Measurements from ENCODE around the gene PHLPP1.
"Not testable (repeated sequence)": the region's sequence is repeated elsewhere in the genome, so short reads cannot be mapped to it uniquely, and the experiment has no call there.

The PHLPP1 gene

DNA sequence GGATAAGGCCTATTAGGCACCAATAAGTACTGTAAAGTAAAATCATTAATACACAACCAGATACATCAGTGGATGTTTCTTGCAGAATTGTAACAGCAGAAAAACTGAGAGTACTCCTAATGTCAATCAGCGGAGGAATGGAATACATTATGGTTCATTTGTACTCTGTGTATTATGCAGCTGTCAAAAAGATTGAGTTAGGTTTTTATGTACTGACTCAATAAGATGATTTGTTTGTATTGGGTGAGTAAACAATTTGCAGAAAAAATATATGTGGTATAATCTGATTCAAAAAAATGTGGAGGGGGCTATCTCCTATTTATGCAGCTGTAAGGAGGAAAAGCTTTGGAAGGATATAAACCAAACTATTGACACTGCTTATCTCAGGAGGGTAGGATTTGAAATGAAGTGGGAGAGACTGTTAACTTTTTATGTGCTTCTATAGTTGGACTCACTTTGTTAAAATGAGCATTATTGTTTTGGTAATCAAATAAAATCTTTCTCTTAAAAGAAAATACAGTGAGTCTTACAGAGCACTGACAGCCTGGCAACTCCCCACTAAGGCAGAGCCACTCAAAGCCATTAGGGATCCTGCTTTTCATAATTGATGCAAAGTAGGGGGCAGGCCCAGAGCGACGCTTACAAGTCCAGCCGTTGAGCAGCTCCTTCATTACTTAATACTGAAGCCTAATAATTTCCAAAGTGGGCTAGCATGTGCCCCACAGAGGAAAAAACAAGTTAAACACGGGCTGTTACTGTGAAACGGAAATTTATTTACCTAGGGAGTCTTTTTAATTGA lies 168.8 kb downstream of the PHLPP1 start:
- TF ChIP-seq POLR2A (IDR thresholded peaks at IDR 0.05; ENCODE audit: low read depth, low read length), result no peak
- no peak for FAIRE-seq
- no peak for DNase-seq (ENCODE audit: insufficient read length, low spot score)

DNA sequence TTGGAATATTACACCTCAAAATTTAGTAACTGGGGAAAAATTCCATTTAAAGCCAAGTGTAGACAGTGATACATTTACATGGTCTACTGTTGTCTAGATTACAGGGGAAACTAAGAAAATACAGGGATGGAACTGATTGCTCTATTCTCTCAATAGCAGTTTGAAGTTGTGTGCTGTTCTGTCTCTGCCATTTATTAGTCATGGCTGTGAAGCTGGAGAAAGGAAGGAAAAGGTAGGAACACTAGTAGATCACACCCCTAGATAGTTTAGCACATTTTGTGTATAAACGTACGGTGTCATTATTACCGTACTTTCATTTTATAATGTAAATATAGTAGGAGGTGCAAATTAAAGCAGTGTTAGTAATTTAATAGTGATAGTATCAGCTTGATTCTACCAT lies 170.5 kb downstream of the PHLPP1 start:
- no peak for TF ChIP-seq POLR2A (IDR thresholded peaks at IDR 0.05; ENCODE audit: low read depth, low read length)
- no peak for FAIRE-seq
- DNase-seq (ENCODE audit: insufficient read length, low spot score), result no peak

DNA sequence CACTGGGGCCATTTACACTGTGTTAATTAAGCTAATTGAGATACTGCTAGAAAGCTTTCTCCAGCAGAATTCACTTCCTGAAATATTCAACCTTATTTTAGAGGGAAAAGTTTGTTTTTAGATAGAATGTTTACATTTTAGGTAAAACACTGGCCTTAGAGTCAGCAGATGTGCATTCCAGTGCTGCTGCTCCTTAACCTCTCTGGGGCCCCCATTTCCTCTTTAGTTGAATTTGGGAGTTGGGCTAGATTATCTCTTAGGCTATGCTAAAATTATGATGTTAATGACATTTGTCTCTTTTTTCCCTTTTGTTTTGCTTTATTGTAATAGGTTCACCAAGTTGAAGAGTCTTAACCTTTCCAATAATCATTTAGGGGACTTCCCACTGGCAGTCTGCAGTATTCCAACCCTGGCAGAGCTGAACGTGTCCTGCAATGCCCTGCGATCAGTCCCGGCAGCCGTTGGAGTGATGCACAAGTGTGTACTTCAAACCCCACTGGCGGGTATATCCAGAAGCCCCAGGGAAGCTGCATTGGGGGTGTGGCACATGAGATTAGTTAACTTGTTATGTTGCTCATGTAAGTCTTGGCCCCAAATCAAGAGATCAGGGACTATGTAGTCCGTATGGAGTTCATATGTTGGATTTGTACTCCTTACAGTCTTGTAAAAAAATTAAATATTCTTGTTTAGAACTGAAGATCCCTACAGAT lies 179.5 kb downstream of the PHLPP1 start:
- FAIRE-seq, result no peak
- DNase-seq (ENCODE audit: insufficient read length, low spot score), result no peak
- TF ChIP-seq POLR2A (IDR thresholded peaks at IDR 0.05; ENCODE audit: low read depth, low read length), result no peak

DNA sequence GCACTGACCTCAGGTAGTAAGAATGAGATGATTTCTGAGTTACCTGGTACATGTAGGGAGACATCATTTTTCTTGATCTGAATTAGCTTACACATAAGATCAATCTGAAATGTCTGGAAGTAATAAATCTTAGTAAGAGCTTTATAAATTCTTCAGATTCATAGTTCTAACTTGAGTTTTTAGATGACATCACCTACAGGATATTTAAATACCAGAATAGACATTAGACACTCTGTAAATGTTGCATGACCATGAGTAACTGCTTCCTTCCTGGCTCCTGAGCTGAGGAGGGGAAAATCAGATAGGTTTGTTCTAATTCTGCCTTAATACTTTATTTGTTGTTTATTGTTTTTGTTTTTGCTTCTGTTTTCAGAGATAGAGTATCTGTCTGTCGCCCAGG lies 181.8 kb downstream of the PHLPP1 start:
- DNase-seq (ENCODE audit: insufficient read length, low spot score) (peak; percentile 24), FAIRE-seq (no peak)
- TF ChIP-seq POLR2A (IDR thresholded peaks at IDR 0.05; ENCODE audit: low read depth, low read length), result no peak

DNA sequence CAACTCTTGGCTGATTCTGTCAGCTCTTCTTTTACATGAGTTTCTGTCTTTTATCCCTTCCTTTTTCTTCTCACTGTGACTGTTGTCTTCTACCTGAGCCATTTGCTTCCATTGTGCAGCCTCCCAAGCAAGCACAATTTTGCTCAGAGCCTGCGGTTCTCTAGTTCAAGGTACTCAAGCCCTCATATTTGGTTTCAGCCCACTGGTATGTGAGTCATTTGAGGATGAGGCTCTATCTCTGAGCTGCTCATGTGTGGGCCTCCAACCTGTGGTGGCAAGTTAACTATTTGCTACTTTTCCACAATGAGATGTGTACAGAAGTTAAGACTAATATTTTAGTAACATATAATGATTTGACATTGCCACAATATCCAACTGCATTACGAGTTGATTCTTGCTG lies 183.0 kb downstream of the PHLPP1 start:
- FAIRE-seq, result no peak
- DNase-seq (ENCODE audit: insufficient read length, low spot score), result no peak
- no peak for TF ChIP-seq POLR2A (IDR thresholded peaks at IDR 0.05; ENCODE audit: low read depth, low read length)

DNA sequence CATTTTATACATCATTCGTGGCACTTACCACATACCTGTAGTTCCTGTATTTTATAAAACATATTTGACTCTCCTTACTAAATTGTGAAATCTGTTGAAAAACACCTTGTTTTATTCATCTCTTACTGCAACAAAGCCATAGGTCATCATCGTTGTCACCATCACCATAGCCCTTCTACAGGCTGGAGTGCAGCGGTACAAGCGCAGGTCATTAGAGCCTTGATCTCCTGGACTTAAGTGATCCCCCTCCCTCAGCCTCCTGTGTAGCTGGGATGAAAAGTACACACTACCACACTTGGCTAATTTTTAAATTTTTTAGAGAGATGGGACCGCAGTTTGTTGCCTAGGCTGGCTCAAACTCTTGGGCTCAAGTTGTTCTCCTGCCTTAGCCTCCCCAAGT lies 184.2 kb downstream of the PHLPP1 start:
- no peak for TF ChIP-seq POLR2A (IDR thresholded peaks at IDR 0.05; ENCODE audit: low read depth, low read length)
- FAIRE-seq (no peak), DNase-seq (ENCODE audit: insufficient read length, low spot score) (no peak)

DNA sequence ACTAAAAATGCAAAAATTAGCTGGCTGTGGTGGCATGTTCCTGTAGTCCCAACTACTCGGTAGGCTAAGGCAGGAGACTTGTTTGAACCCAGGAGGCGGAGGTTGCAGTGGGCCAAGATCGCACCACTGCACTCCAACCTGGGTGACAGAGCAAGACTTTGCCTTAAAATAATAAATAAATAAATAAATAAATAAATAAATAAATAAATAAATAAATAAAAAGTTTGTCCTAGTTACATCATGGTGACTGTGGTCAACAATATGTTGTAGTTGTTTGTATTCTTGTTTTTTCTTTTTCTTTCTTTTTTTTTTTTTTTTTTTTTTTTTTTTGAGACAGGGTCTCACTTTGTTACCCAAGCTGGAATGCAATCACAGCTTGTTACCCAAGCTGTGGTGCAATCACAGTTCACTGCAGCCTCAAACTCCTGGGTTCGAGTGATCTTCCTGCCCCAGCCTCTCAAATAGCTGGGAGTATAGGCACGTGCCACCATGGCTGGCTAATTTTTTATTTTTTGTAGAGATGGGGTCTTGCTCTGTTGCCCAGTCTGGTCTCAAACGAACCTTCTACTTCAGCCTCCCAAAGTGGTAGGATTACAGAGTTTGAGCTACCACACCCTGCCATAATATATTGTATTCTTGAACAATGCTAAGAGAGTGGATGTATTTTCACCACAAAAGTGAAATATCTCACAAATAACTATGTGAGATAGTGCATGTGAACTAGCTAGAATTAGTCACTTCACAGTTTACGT lies 185.0 kb downstream of the PHLPP1 start:
- no peak for DNase-seq (ENCODE audit: insufficient read length, low spot score)
- no peak for FAIRE-seq

DNA sequence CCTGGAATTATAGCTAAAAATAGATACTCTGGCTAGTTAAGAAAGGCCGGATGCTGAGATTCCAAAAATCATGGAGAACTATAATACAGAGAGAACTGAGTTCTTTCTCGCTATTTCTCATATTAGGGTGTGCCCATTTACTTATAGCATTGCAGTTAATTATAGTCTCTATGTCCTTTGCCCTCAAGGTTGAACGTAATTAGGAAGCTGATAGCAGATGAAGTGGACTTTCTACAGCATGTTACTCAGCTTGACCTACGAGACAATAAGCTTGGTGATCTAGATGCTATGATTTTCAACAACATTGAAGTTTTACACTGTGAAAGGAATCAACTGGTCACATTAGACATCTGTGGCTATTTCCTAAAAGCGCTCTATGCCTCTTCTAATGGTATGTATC lies 187.4 kb downstream of the PHLPP1 start:
- TF ChIP-seq POLR2A (IDR thresholded peaks at IDR 0.05; ENCODE audit: low read depth, low read length), result no peak
- FAIRE-seq (no peak), DNase-seq (ENCODE audit: insufficient read length, low spot score) (no peak)

More for the DNA sequence above, 185.0 kb downstream of the PHLPP1 start:
- TF ChIP-seq POLR2A (IDR thresholded peaks at IDR 0.05; ENCODE audit: low read depth, low read length), result no peak

DNA sequence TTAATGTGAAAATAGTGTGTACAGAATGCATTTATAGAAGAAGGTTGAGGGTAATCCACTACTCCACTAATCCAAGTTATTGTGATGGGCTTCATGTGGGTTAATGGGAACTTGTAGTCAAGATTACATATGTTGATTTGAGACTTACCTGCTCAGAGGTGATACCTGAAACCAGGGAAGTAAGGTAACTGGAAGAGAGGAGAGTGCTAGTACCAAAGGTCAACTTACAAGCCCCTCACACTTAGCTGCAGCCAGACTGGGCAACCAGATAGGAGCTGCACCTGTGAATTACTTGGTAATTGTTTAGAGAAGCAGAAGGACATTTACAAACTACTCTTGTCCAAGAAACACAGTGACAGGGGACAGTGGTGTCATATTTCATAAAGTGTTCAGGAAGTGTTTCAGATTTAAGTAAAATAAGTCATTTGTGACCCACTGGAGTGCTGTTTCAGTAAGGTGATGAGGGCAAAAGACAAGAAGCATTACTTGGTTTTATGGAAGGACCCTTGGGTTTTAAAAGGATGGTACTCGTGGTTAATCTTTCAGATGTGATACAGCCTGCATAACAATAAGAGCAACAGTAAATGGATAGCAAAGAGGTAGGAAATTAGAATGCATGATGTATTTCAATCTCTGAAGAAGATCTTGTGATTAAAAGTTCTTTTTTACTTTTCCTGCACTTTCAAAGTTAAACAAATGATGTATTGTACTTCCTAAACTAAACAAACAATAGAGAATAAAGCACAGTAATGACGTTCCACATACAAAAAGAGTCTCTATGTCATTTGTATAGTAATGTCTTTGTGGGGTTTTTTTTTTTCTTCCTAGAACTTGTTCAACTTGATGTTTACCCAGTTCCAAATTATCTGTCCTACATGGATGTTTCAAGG lies 189.3 kb downstream of the PHLPP1 start:
- DNase-seq (ENCODE audit: insufficient read length, low spot score) (no peak), FAIRE-seq (no peak)
- no peak for TF ChIP-seq POLR2A (IDR thresholded peaks at IDR 0.05; ENCODE audit: low read depth, low read length)

DNA sequence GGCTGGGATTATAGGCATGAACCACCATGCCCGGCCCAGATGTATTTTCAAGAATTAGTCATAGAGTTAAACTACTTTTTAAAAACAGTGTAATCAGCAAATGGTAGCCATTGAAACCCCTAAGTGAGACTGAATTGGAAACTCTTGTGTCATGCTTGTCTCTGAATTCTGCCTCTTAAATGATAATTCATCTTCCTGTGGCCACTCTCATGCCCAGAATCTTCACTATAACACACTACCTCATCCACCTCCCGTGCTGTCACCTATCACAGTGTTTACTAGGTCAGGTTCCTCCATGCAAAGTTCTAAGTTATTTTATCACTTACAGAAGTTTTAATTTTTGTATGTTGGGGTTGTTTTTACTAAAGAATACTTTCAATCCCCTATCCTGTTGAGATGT lies 197.5 kb downstream of the PHLPP1 start:
- no peak for FAIRE-seq
- no peak for TF ChIP-seq POLR2A (IDR thresholded peaks at IDR 0.05; ENCODE audit: low read depth, low read length)
- no peak for DNase-seq (ENCODE audit: insufficient read length, low spot score)

DNA sequence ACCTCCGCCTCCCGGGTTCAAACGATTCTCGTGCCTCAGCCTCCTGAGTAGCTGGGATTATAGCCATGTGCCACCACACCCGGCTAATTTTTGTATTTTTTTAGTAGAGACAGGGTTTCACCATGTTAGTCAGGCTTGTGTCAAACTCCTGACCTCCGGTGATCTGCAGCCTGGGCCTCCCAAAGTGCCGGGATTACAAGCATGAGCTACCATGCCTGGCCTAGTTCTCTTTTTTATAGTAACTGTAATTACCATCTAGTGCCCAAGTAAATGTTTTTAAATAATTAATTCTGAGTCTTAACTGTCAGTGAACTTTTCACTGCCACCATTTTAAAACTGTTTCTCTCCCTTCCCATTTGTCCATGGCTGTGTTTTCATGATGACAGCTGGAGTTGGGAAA lies 198.5 kb downstream of the PHLPP1 start:
- DNase-seq (ENCODE audit: insufficient read length, low spot score); FAIRE-seq: not testable (repeated sequence)

DNA sequence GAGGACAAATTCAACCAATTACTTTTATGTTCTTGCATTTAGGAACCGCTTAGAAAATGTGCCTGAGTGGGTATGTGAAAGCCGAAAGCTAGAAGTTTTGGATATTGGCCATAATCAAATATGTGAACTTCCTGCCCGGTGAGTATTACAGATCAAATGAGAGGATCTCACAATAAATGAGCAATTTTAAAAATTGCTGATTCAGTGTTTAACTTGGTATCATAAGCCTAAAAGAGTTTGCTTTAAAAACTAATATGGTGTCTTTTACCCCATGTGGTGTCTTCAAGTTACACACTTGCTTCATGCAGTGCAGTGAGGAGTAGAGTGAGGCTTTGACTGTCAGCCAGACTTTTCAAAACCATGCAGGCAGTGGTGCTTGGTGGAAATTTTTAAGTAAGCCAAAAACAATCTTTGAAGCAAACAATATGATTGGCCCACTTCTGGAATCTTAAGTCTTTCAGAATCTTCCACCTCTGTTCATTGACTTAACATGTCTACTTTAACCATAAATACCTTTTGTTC lies 199.6 kb downstream of the PHLPP1 start:
- FAIRE-seq, result no peak
- TF ChIP-seq POLR2A (IDR thresholded peaks at IDR 0.05; ENCODE audit: low read depth, low read length), result no peak
- no peak for DNase-seq (ENCODE audit: insufficient read length, low spot score)

DNA sequence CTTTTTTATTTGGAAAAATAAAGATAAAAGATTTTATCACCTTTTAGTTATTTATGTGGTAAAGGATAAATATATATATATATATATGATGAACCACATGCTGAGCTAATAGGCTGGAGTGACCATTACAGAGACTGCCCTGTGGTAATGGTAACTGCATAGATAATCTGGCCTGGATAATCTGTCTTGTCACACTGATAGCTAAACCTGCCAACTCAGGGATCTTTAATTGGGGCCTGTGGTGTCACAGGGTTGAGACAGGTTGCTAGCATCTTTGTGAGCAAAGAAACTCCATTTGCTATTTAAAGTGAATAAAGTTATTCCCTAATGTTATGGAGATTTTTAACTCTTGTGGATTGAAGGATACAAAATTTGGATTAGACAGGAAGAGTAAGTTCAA lies 203.0 kb downstream of the PHLPP1 start:
- no peak for FAIRE-seq
- no peak for TF ChIP-seq POLR2A (IDR thresholded peaks at IDR 0.05; ENCODE audit: low read depth, low read length)
- no peak for DNase-seq (ENCODE audit: insufficient read length, low spot score)

All from H54 (cell line).